Measurements from ENCODE around the gene MPPED2. TPM values are rescaled to one million over a fixed set of nuclear protein-coding genes. Genes with fewer than 3 reads are reported as not detected.

Gene MPPED2
- total RNA-seq, 1 experiment from 2014 or later: 4.7 TPM

DNA sequence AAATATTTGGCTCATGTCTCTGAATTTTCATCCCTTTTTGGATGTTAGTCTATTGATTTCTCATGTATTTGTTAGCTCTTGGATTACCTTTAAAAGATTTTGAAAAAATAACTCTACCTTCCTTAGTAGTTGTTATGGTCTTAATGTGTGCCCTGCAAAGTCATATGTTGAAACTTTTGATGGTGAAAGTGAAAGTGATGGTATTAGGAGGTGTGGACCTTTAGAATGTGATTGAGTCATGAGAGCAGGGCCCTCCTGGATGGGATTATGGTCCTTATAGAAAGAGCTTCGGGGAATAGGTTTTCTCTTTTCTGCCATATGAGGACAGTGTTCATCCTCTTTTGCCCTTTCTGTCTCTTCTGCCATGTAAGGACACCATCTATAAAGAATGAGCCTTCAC, 33.6 kb upstream of the MPPED2 start:
- no peak overlapping the region for H2BK12ac ChIP-seq (ENCODE audit: insufficient read length, low read depth, low read length)
- no peak overlapping the region for H3K18ac ChIP-seq (ENCODE audit: insufficient read length, low read depth, low read length)
- no peak overlapping the region for H3K27ac Mint-ChIP-seq
- no peaks in the 10 kb centered on the region for H3K9me3 ChIP-seq (ENCODE audit: control insufficient read depth, low read depth, low read length)
- H4K8ac ChIP-seq (replicated peaks; ENCODE audit: insufficient read length, low read depth, low read length): no peak overlapping the region
- peaks cover 0 to 3% of the 10 kb centered on the region in 2 experiments; a peak in 2 of 4 replicates for H3K4me1 Mint-ChIP-seq
- H3K14ac ChIP-seq (ENCODE audit: insufficient read depth, low read length): no peak overlapping the region
- H3K4me2 ChIP-seq (ENCODE audit: insufficient read depth, insufficient read length, low read length): no peak overlapping the region
- WGBS (ENCODE audit: extremely low coverage, insufficient read length, low lambda C conversion rate): no CpG with 5 or more reads among the region's 1 CpG
- H2BK20ac ChIP-seq (ENCODE audit: low read depth, low read length, poor library complexity, severe bottlenecking): no peak overlapping the region
- no peak overlapping the region for H3K4me3 Mint-ChIP-seq
- H3K36me3 Mint-ChIP-seq (ENCODE audit: insufficient read depth in 1 of 3, low read depth in 3 of 3): peaks cover 6 to 25% (median 6%) of the 10 kb centered on the region in 3 experiments; a peak in 6 of 7 replicates
- no peaks in the 10 kb centered on the region for H3K79me2 ChIP-seq (ENCODE audit: insufficient read depth, low read length)
- H3K56ac ChIP-seq (ENCODE audit: insufficient read length, low read depth, low read length): no peak overlapping the region
- H3K27ac ChIP-seq (ENCODE audit: insufficient read length, low read depth, low read length): no peak overlapping the region
- no peak overlapping the region for H2AFZ ChIP-seq (ENCODE audit: low read length)
- H2BK15ac ChIP-seq (ENCODE audit: low read depth, low read length): no peak overlapping the region
- H3K23ac ChIP-seq (ENCODE audit: insufficient read length, low read depth, low read length): no peak overlapping the region
- no peaks in the 10 kb centered on the region for H3K23me2 ChIP-seq (ENCODE audit: insufficient read length, low read depth, low read length, poor library complexity, severe bottlenecking)
- H3K27me3 ChIP-seq (ENCODE audit: insufficient read depth, low read length): no peaks in the 10 kb centered on the region
- no peak overlapping the region for H2BK5ac ChIP-seq (ENCODE audit: insufficient read length, low read length)
- no peak overlapping the region for H2BK120ac ChIP-seq (ENCODE audit: low read depth, low read length, poor library complexity, severe bottlenecking)
- no peak overlapping the region for H3K9ac ChIP-seq (ENCODE audit: extremely low read depth, insufficient read length, low read length)
- H3K4ac ChIP-seq (ENCODE audit: low read depth, low read length): no peak overlapping the region
- H2AK5ac ChIP-seq (ENCODE audit: insufficient read length, low read length): no peak overlapping the region
- no peaks in the 10 kb centered on the region for H4K20me1 ChIP-seq (ENCODE audit: control insufficient read depth, insufficient read depth, insufficient read length)
- H3T11ph ChIP-seq (ENCODE audit: low read length): no peak overlapping the region
- H4K5ac ChIP-seq (ENCODE audit: insufficient read length, low read depth, low read length): no peak overlapping the region
- no peak for DNase-seq
- peaks cover 20 to 23% of the 10 kb centered on the region in 2 experiments for H3K9me3 Mint-ChIP-seq
- no peaks in the 10 kb centered on the region for H3K27me3 Mint-ChIP-seq (ENCODE audit: low read depth)
- H4K91ac ChIP-seq (ENCODE audit: insufficient read length, low read depth, low read length): no peak overlapping the region
- TF ChIP-seq, protein P1, sequence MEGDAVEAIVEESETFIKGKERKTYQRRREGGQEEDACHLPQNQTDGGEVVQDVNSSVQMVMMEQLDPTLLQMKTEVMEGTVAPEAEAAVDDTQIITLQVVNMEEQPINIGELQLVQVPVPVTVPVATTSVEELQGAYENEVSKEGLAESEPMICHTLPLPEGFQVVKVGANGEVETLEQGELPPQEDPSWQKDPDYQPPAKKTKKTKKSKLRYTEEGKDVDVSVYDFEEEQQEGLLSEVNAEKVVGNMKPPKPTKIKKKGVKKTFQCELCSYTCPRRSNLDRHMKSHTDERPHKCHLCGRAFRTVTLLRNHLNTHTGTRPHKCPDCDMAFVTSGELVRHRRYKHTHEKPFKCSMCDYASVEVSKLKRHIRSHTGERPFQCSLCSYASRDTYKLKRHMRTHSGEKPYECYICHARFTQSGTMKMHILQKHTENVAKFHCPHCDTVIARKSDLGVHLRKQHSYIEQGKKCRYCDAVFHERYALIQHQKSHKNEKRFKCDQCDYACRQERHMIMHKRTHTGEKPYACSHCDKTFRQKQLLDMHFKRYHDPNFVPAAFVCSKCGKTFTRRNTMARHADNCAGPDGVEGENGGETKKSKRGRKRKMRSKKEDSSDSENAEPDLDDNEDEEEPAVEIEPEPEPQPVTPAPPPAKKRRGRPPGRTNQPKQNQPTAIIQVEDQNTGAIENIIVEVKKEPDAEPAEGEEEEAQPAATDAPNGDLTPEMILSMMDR (conservative IDR thresholded peaks at IDR 0.05): no peak
- H3K4me1 ChIP-seq (ENCODE audit: insufficient read depth, low read length): no peaks in the 10 kb centered on the region
- no peaks in the 10 kb centered on the region for H3K79me1 ChIP-seq (ENCODE audit: insufficient read depth, low read depth, low read length, poor library complexity, severe bottlenecking)

Measured in H9 (cell line).